ENCODE results near the gene IFT43. TPM values are rescaled to one million over a fixed set of nuclear protein-coding genes. Genes with fewer than 3 reads are reported as not detected.

Gene IFT43
- total and polyA plus RNA-seq, 9 of the 15 experiments (the other 6 are each of a cell fraction or from before 2014, with no cell fraction given), result 4.9 to 12.8 (median 8.0) TPM

DNA sequence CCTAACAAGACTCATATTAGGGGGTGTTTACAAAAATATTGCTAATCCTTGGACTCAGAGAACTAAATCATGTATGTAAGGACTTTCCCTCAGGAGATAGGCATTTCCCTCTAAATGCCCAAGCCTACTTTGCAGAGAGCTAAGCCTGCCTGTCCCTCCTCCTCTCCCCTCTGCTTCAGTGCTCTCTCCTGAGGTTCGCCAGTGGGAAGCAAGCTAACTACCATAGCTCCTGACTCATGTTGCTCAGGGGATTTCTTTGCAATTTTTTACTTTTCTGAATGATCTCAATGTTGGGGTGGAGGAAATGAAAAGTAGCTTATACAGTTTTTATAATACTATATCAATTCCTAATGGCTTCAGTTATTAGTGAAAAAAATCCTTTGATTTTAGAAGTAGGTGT, 29.6 kb downstream of the IFT43 start:
- ATAC-seq (no peak), FAIRE-seq (no peak), DNase-seq (ENCODE audit: extremely low read depth in 1 of 4, low spot score in 3 of 4) (no peak)
- intact Hi-C loops (cut with micrococcal nuclease), result no loop called here
- H3K27ac ChIP-seq (ENCODE audit: extremely low read depth, low read depth, low read length), result no peak overlapping the region
- H3K4me2 ChIP-seq (ENCODE audit: insufficient read depth, low read length), result no peak overlapping the region
- H3K9me1 ChIP-seq (ENCODE audit: control insufficient read depth, insufficient read depth, low read length), result no peaks in the 10 kb centered on the region
- no peak overlapping the region for H3K4me3 ChIP-seq
- 33% methylated on average over 1 of the region's 1 CpG for WGBS (ENCODE audit: insufficient coverage, low coverage, missing lambda C conversion rate)
- H3K4me1 ChIP-seq (replicated peaks in 1 of 2; ENCODE audit: control insufficient read depth in 2 of 2, insufficient read depth in 2 of 2, low read length in 2 of 2), result no peaks in the 10 kb centered on the region; a peak in 1 of 5 replicates
- no peaks in the 10 kb centered on the region for H3K79me2 ChIP-seq (ENCODE audit: control insufficient read depth, insufficient read depth, low read length)
- 0 out of 2 replicates have a peak, but pooled peaks cover 1% of the 10 kb centered on the region for H3K9me3 ChIP-seq (replicated peaks; ENCODE audit: control insufficient read depth, insufficient read depth, low read depth, low read length)
- no peak overlapping the region for H3K9ac ChIP-seq (ENCODE audit: insufficient read depth in 1 of 2, low read depth in 2 of 2, low read length in 2 of 2)
- BruUV-seq (replicated peaks), result no TSS peak
- H4K20me1 ChIP-seq (replicated peaks; ENCODE audit: control insufficient read depth, insufficient read depth, low read length), result no peaks in the 10 kb centered on the region
- H2AFZ ChIP-seq (ENCODE audit: low read depth, low read length), result no peak overlapping the region
- H3K27me3 ChIP-seq (ENCODE audit: control insufficient read depth in 2 of 2, insufficient read depth in 2 of 2, low read length in 2 of 2), result no peaks in the 10 kb centered on the region
- H3K36me3 ChIP-seq (ENCODE audit: control insufficient read depth, insufficient read depth, low read length), result no peaks in the 10 kb centered on the region
- TF ChIP-seq TOE1 (IDR thresholded peaks at IDR 0.05; ENCODE audit: borderline replicate concordance) (no peak), TOE1 (CRISPR knock-in tag; IDR thresholded peaks at IDR 0.05; ENCODE audit: borderline replicate concordance, low read depth) (no peak), KDM1A (IDR thresholded peaks at IDR 0.05) (no peak), NR1H2 (CRISPR knock-in tag; IDR thresholded peaks at IDR 0.05) (no peak), ZNF384 (IDR thresholded peaks at IDR 0.05; ENCODE audit: low read depth, low read length) (no peak), ZNF217 (CRISPR knock-in tag; IDR thresholded peaks at IDR 0.05) (no peak), ARID1B (IDR thresholded peaks at IDR 0.05) (no peak), SIN3B (IDR thresholded peaks at IDR 0.05; ENCODE audit: low read depth) (no peak), CSDE1 (IDR thresholded peaks at IDR 0.05) (no peak), MTA3 (IDR thresholded peaks at IDR 0.05; ENCODE audit: borderline replicate concordance) (no peak), ZNF140 (CRISPR knock-in tag; IDR thresholded peaks at IDR 0.05) (no peak), STAT5A (IDR thresholded peaks at IDR 0.05; ENCODE audit: borderline replicate concordance, low read length) (no peak), NR2C1 (IDR thresholded peaks at IDR 0.05) (no peak), NR2C1 (tag; IDR thresholded peaks at IDR 0.05) (no peak), NCOA1 (IDR thresholded peaks at IDR 0.05; ENCODE audit: low read depth) (no peak), NFIX (CRISPR knock-in tag; IDR thresholded peaks at IDR 0.05; ENCODE audit: low read depth) (no peak)
- TF ChIP-seq, protein P1, sequence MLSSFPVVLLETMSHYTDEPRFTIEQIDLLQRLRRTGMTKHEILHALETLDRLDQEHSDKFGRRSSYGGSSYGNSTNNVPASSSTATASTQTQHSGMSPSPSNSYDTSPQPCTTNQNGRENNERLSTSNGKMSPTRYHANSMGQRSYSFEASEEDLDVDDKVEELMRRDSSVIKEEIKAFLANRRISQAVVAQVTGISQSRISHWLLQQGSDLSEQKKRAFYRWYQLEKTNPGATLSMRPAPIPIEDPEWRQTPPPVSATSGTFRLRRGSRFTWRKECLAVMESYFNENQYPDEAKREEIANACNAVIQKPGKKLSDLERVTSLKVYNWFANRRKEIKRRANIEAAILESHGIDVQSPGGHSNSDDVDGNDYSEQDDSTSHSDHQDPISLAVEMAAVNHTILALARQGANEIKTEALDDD (IDR thresholded peaks at IDR 0.05), result no peak
- TF ChIP-seq, protein P2, sequence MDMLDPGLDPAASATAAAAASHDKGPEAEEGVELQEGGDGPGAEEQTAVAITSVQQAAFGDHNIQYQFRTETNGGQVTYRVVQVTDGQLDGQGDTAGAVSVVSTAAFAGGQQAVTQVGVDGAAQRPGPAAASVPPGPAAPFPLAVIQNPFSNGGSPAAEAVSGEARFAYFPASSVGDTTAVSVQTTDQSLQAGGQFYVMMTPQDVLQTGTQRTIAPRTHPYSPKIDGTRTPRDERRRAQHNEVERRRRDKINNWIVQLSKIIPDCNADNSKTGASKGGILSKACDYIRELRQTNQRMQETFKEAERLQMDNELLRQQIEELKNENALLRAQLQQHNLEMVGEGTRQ (CRISPR knock-in tag; IDR thresholded peaks at IDR 0.05), result no peak
- ChIA-PET CTCF (ENCODE audit: low intra/inter-chr PET ratio) (no interaction called here), POLR2A (no interaction called here)
- in situ Hi-C loops (cut with MboI), result no loop called here

Data from K562 (cell line).